NAMALWA (cell line): ENCODE measurements around the gene FECH.

Experiments
- DNase-seq: peaks from one replicate; pipeline ENCODE4 v3.0.0-alpha.2; 2015; ENCODE audit warnings: low spot score

The FECH gene

GRCh38 chr18:57581301-57581934, 5.1 kb downstream of the FECH start:
- peak; percentile 34 for DNase-seq

- DNase-seq = no peak
These were observed 6.6 kb downstream of the FECH start for GRCh38 chr18:57579934-57580333.

GRCh38 chr18:57576316-57576715, 10.2 kb downstream of the FECH start:
- DNase-seq = no peak

GRCh38 chr18:57575542-57575941, 11.0 kb downstream of the FECH start:
- DNase-seq = no peak

GRCh38 chr18:57574866-57575265, 11.6 kb downstream of the FECH start:
- DNase-seq = no peak

- no peak for DNase-seq
These were observed 16.3 kb downstream of the FECH start for GRCh38 chr18:57570162-57570561.

GRCh38 chr18:57569133-57569532, 17.4 kb downstream of the FECH start:
- no peak for DNase-seq

- DNase-seq = peak; percentile 69
These were observed 24.6 kb downstream of the FECH start for GRCh38 chr18:57561728-57562423.

GRCh38 chr18:57561261-57561660, 25.2 kb downstream of the FECH start:
- no peak for DNase-seq

GRCh38 chr18:57559314-57559713, 27.2 kb downstream of the FECH start:
- DNase-seq = no peak

- DNase-seq = peak; percentile 3
These were observed 31.4 kb downstream of the FECH start for GRCh38 chr18:57555134-57555533.

GRCh38 chr18:57550510-57550909, 36.0 kb downstream of the FECH start:
- no peak for DNase-seq

GRCh38 chr18:57547260-57547659, 39.2 kb downstream of the FECH start:
- DNase-seq = no peak

GRCh38 chr18:57544936-57545660, 41.4 kb downstream of the FECH start:
- DNase-seq = peak; percentile 37

- no peak for DNase-seq
These were observed 42.9 kb downstream of the FECH start for GRCh38 chr18:57543560-57543959.

- no peak for DNase-seq
These were observed 43.6 kb downstream of the FECH start for GRCh38 chr18:57542812-57543427.

GRCh38 chr18:57542126-57542525, 44.4 kb downstream of the FECH start:
- no peak for DNase-seq

- DNase-seq = no peak
These were observed 46.8 kb downstream of the FECH start for GRCh38 chr18:57539702-57540101.

GRCh38 chr18:57538614-57539013, 47.9 kb downstream of the FECH start:
- no peak for DNase-seq

GRCh38 chr18:57534511-57534909, 52.0 kb downstream of the FECH start:
- DNase-seq = no peak

- DNase-seq = no peak
These were observed 52.5 kb downstream of the FECH start for GRCh38 chr18:57533868-57534510.
